Measurements from ENCODE around the gene CRHR1.

The CRHR1 gene

DNA sequence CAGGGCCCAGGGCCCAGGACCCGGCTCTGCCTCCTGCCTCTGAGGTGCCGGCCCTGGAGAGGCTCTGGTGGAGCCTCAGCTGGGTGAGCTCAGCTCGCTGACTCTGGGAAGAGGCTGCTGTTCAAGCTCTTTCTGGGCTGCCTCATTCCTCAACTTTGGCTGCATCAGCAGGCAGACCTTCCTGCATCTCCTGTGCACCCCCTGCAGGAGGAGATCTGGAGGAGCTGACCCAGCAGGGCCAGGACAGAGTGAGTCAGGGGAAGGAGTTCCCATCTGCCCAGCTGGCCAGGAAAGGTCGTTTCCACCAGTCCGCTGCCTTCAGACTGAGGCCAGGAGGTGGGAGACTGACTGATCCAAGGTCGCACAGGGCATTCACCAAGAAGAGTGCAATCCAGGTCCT, 10.7 kb downstream of the CRHR1 start:
- no peak overlapping the region for H3K4me3 ChIP-seq (ENCODE audit: low read depth, low read length)
- no peak for DNase-seq (ENCODE audit: low read depth)
- TF ChIP-seq POLR2A (IDR thresholded peaks at IDR 0.05; ENCODE audit: extremely low read depth, insufficient read length) = no peak
- TF ChIP-seq, protein P1, sequence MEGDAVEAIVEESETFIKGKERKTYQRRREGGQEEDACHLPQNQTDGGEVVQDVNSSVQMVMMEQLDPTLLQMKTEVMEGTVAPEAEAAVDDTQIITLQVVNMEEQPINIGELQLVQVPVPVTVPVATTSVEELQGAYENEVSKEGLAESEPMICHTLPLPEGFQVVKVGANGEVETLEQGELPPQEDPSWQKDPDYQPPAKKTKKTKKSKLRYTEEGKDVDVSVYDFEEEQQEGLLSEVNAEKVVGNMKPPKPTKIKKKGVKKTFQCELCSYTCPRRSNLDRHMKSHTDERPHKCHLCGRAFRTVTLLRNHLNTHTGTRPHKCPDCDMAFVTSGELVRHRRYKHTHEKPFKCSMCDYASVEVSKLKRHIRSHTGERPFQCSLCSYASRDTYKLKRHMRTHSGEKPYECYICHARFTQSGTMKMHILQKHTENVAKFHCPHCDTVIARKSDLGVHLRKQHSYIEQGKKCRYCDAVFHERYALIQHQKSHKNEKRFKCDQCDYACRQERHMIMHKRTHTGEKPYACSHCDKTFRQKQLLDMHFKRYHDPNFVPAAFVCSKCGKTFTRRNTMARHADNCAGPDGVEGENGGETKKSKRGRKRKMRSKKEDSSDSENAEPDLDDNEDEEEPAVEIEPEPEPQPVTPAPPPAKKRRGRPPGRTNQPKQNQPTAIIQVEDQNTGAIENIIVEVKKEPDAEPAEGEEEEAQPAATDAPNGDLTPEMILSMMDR (IDR thresholded peaks at IDR 0.05; ENCODE audit: low read depth, low read length) = no peak
- TF ChIP-seq MYC (IDR thresholded peaks at IDR 0.05; ENCODE audit: low read depth, low read length) = no peak
- TF ChIP-seq, protein P2, sequence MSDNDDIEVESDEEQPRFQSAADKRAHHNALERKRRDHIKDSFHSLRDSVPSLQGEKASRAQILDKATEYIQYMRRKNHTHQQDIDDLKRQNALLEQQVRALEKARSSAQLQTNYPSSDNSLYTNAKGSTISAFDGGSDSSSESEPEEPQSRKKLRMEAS (IDR thresholded peaks at IDR 0.05; ENCODE audit: low read depth, low read length) = no peak

DNA sequence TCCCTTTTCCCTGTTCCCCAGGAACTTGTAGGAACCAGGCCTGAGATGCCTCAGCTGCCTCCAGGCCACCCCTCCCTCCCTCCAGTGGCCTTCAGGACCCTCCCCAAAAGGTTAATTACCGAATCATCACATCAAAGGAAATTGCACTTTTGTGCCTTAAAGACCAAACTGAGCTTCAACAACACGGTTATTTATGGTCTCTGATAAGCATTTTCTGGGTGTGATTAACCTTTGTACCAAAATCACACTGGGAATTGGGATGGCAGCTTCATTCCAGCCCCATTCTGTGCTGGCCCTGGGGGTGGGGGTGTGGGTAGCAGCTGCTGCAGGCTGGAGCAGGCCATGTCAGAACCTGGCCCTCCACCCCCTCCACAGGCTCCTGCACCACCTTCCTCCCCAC, 16.7 kb downstream of the CRHR1 start:
- TF ChIP-seq, protein P1 (IDR thresholded peaks at IDR 0.05; ENCODE audit: low read depth, low read length) = no peak
- TF ChIP-seq POLR2A (IDR thresholded peaks at IDR 0.05; ENCODE audit: extremely low read depth, insufficient read length) (no peak), MYC (IDR thresholded peaks at IDR 0.05; ENCODE audit: low read depth, low read length) (no peak)
- TF ChIP-seq, protein P2 (IDR thresholded peaks at IDR 0.05; ENCODE audit: low read depth, low read length) = no peak

DNA sequence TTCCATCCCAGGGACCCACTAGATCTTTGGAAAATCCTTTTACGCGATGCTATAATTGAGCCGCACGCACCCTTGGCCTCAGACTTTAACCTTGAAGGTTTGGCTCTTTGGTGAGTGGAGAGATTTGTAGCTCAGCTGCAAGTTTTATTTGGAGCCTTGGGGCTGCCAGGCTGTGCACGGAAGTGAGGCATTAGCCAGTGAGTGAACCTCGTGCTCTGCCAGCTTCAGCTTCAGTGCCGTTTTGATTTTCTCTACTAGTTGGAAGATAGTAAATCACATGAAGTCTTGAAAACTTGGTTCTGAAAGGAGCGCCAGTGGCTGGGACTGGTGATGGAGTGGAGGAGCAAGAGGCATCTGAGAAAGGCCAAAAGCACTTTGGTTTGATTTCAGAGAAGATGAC, 17.3 kb downstream of the CRHR1 start:
- DNase-seq (ENCODE audit: low read depth) = no peak
- H3K4me3 ChIP-seq (ENCODE audit: low read depth, low read length) = no peak overlapping the region
- TF ChIP-seq, protein P1 (IDR thresholded peaks at IDR 0.05; ENCODE audit: low read depth, low read length) = no peak
- TF ChIP-seq MYC (IDR thresholded peaks at IDR 0.05; ENCODE audit: low read depth, low read length) = no peak
- no peak for TF ChIP-seq POLR2A (IDR thresholded peaks at IDR 0.05; ENCODE audit: extremely low read depth, insufficient read length)
- TF ChIP-seq, protein P2 (IDR thresholded peaks at IDR 0.05; ENCODE audit: low read depth, low read length) = no peak

More for the DNA sequence above, 16.7 kb downstream of the CRHR1 start:
- no peak for DNase-seq (ENCODE audit: low read depth)
- no peak overlapping the region for H3K4me3 ChIP-seq (ENCODE audit: low read depth, low read length)

DNA sequence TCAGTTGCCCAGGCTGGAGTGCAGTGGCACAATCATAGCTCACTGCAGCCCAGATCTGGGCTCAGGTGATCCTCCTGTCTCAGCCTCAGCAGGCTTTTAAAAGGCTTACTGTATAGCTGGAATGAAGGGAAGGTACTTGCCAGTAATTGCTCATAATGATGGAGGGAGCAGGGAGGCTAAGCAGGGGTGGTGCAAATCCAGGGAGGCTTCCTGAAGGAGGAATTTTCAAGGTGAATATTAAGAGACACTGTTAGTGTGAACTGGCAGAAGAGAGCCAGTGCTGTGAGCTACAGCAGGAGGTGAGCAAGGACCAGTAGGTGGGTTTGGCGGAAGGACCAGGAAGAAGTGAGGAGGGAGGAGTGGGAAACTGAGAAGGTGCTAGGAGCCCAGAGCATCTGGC, 24.7 kb downstream of the CRHR1 start:
- DNase-seq (ENCODE audit: low read depth) = no peak
- TF ChIP-seq, protein P2 (IDR thresholded peaks at IDR 0.05; ENCODE audit: low read depth, low read length) = no peak

DNA sequence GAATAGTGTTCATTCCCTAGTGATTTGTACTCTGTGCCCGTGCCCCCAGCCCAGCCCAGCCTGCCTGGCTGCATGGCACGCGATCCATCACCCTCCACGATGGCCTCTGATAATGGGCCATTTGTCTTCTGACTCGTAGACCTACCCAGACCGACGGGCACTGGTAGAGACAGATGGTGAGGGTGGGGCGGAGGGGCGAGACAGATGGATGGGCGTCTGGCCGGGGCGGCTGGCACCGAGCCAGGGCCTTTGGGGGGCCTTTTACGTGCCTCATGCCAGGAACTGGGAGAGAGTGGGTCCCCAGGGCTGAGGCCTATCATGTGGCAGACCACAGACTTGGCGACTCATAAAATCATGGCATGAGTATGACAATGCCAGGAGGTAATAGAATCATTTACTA, 25.4 kb downstream of the CRHR1 start:
- TF ChIP-seq MYC (IDR thresholded peaks at IDR 0.05; ENCODE audit: low read depth, low read length) = no peak
- TF ChIP-seq, protein P2 (IDR thresholded peaks at IDR 0.05; ENCODE audit: low read depth, low read length) = no peak
- TF ChIP-seq POLR2A (IDR thresholded peaks at IDR 0.05; ENCODE audit: extremely low read depth, insufficient read length) = no peak
- TF ChIP-seq, protein P1 (IDR thresholded peaks at IDR 0.05; ENCODE audit: low read depth, low read length) = no peak
- no peak for DNase-seq (ENCODE audit: low read depth)

More for the DNA sequence above, 24.7 kb downstream of the CRHR1 start:
- H3K4me3 ChIP-seq (ENCODE audit: low read depth, low read length) = no peak overlapping the region

DNA sequence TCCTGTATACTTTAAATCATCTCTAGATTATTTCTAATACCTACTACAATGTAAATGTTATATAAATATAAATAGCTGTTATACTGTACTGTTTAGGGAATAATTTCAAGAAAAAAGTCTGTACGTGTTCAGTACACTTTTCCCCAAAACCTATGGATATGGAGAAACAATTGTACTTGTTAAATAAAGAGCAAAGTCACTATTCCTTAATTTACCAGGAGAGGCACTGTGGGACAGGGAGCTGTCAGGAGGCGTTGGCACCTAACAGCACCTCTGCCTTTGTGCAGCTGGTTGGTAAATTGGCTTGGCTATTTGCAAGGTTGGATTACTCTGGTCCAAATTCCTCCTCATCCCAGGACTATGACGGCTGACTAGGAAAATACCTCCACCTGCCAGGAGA, 28.0 kb downstream of the CRHR1 start:
- TF ChIP-seq, protein P1 (IDR thresholded peaks at IDR 0.05; ENCODE audit: low read depth, low read length) = peak; percentile 28
- TF ChIP-seq, protein P2 (IDR thresholded peaks at IDR 0.05; ENCODE audit: low read depth, low read length) = no peak
- H3K4me3 ChIP-seq (ENCODE audit: low read depth, low read length) = no peak overlapping the region
- DNase-seq (ENCODE audit: low read depth) = peak; percentile 30

More for the DNA sequence above, 25.4 kb downstream of the CRHR1 start:
- no peak overlapping the region for H3K4me3 ChIP-seq (ENCODE audit: low read depth, low read length)
